Measurements from ENCODE around the gene TM6SF1. TPM values are rescaled to one million over a fixed set of nuclear protein-coding genes. Genes with fewer than 3 reads are reported as not detected.

Gene TM6SF1
- total and polyA plus RNA-seq, 2 of the 8 experiments (the other 6 are each of a cell fraction or from before 2014, with no cell fraction given), result 0.74 to 1.0 TPM

GRCh38 chr15:83166830-83167229 is 59.4 kb downstream of the TM6SF1 start:
- ChIA-PET CTCF (ENCODE audit: partially characterized antibody) (no interaction called here), POLR2A (ENCODE audit: partially characterized antibody) (interaction anchor here (1.3 kb wide), 1 partner anchor 22 kb away, joined by 3 read pairs; no protein-coding TSS in a partner anchor)
- H3K23me2 ChIP-seq (ENCODE audit: low read depth, low read length), result no peaks in the 10 kb centered on the region
- no peak overlapping the region for H2BK5ac ChIP-seq (ENCODE audit: low read depth, low read length)
- 81% methylated on average over 2 of the region's 2 CpGs; no CpG with 5 or more reads in 1 of the 2 experiments for WGBS, 2 experiments (ENCODE audit: extremely low coverage in 1 of 2, insufficient coverage in 1 of 2, insufficient read length in 1 of 2, insufficient replicate concordance in 2 of 2, low coverage in 1 of 2, low lambda C conversion rate in 2 of 2, missing lambda C conversion rate in 1 of 2)
- H3K36me3 ChIP-seq (ENCODE audit: control insufficient read depth in 2 of 4, insufficient read depth in 4 of 4, low read length in 3 of 4), result peaks cover 0 to 6% (median 3%) of the 10 kb centered on the region in 4 experiments; a peak in 5 of 8 replicates
- no peak overlapping the region for H3K56ac ChIP-seq (replicated peaks; ENCODE audit: insufficient read length, low read depth, low read length)
- H3K9ac ChIP-seq (replicated peaks in 1 of 4; ENCODE audit: extremely low read depth in 1 of 4, low read depth in 3 of 4, low read length in 3 of 4), result no peak overlapping the region
- H4K20me1 ChIP-seq (replicated peaks in 1 of 2; ENCODE audit: control insufficient read depth in 1 of 2, insufficient read depth in 2 of 2, low read length in 2 of 2), result peaks cover 6 to 14% of the 10 kb centered on the region in 2 experiments
- no peak overlapping the region for H4K91ac ChIP-seq (replicated peaks; ENCODE audit: insufficient read length, low read length)
- no peak overlapping the region for H2BK15ac ChIP-seq (ENCODE audit: low read length)
- no peak overlapping the region for H2BK20ac ChIP-seq (ENCODE audit: low read length)
- no peak for FAIRE-seq
- DNase-seq (ENCODE audit: low read depth in 1 of 2, low spot score in 2 of 2), result no peak
- H3K4me2 ChIP-seq (ENCODE audit: insufficient read depth in 1 of 2, low read depth in 2 of 2, low read length in 2 of 2), result no peak overlapping the region
- TF ChIP-seq SAP30 (IDR thresholded peaks at IDR 0.05; ENCODE audit: insufficient read depth, insufficient replicate concordance, low read length), result no peak
- TF ChIP-seq ASH2L (IDR thresholded peaks at IDR 0.05; ENCODE audit: low read length), result no peak
- TF ChIP-seq FOSL1 (IDR thresholded peaks at IDR 0.05; ENCODE audit: insufficient read depth, low read depth, low read length), result no peak
- TF ChIP-seq CHD1 (IDR thresholded peaks at IDR 0.05; ENCODE audit: low read depth, low read length), result no peak
- TF ChIP-seq TAF1 (IDR thresholded peaks at IDR 0.05; ENCODE audit: low read depth, low read length), result no peak
- no peak for TF ChIP-seq POLR2A (IDR thresholded peaks at IDR 0.05; ENCODE audit: control extremely low read depth in 1 of 2, low read depth in 2 of 2, low read length in 2 of 2)
- TF ChIP-seq SIN3A (conservative IDR thresholded peaks at IDR 0.05 in 1 of 2, IDR thresholded peaks at IDR 0.05 in 1 of 2; ENCODE audit: low read depth in 1 of 2, low read length in 2 of 2), result no peak
- no peak for TF ChIP-seq CREB1 (IDR thresholded peaks at IDR 0.05)
- no peak for TF ChIP-seq SIRT6 (IDR thresholded peaks at IDR 0.05; ENCODE audit: low read length)
- no peak for TF ChIP-seq EZH2 (IDR thresholded peaks at IDR 0.05; ENCODE audit: low read depth, low read length, severe bottlenecking)
- no peak for TF ChIP-seq RBBP5 (IDR thresholded peaks at IDR 0.05; ENCODE audit: borderline replicate concordance, low read depth, low read length)
- TF ChIP-seq TBP (IDR thresholded peaks at IDR 0.05; ENCODE audit: low read depth, low read length), result no peak
- no peak for TF ChIP-seq GABPA (IDR thresholded peaks at IDR 0.05; ENCODE audit: borderline replicate concordance, insufficient read depth, low read length)
- no peak for TF ChIP-seq CBX8 (IDR thresholded peaks at IDR 0.05; ENCODE audit: borderline replicate concordance, low read depth, low read length)
- TF ChIP-seq JUN (IDR thresholded peaks at IDR 0.05; ENCODE audit: low read depth, low read length), result no peak
- no peak overlapping the region for H2AK5ac ChIP-seq (ENCODE audit: low read depth, low read length)
- no peak overlapping the region for H4K8ac ChIP-seq (ENCODE audit: extremely low read depth, insufficient read depth, low read length)
- no peak overlapping the region for H2BK12ac ChIP-seq (ENCODE audit: low read depth, low read length)
- H3K18ac ChIP-seq (ENCODE audit: extremely low read depth, low read length), result no peak overlapping the region
- H2BK120ac ChIP-seq (replicated peaks; ENCODE audit: low read depth, low read length), result no peak overlapping the region
- H3K9me3 ChIP-seq (ENCODE audit: insufficient read depth in 2 of 2, low read depth in 1 of 2, low read length in 1 of 2), result no peaks in the 10 kb centered on the region
- H2AFZ ChIP-seq (ENCODE audit: low read length), result no peak overlapping the region
- H3K4ac ChIP-seq (replicated peaks; ENCODE audit: insufficient read length, low read depth, low read length), result no peak overlapping the region
- H3K4me3 ChIP-seq (ENCODE audit: extremely low read depth in 1 of 4, insufficient read depth in 2 of 4, low read depth in 3 of 4, low read length in 4 of 4), result no peak overlapping the region
- no peaks in the 10 kb centered on the region; a peak in 2 of 7 replicates for H3K4me1 ChIP-seq (replicated peaks in 1 of 4; ENCODE audit: control insufficient read depth in 3 of 4, insufficient read depth in 4 of 4, low read length in 3 of 4)
- H3K27me3 ChIP-seq (replicated peaks in 1 of 4; ENCODE audit: control insufficient read depth in 3 of 4, extremely low read depth in 1 of 4, insufficient read depth in 3 of 4, low read length in 3 of 4), result no peaks in the 10 kb centered on the region
- no peak overlapping the region for H3K27ac ChIP-seq (ENCODE audit: low read depth, low read length)
- H3K79me1 ChIP-seq (ENCODE audit: low read depth, low read length), result no peaks in the 10 kb centered on the region; the same call in 1 of the 2 replicates
- H3K79me2 ChIP-seq (ENCODE audit: control insufficient read depth in 1 of 2, insufficient read depth in 2 of 2, low read length in 2 of 2), result peaks cover 4 to 92% of the 10 kb centered on the region in 2 experiments; a peak in 3 of 4 replicates
- no peak overlapping the region for H3K23ac ChIP-seq (ENCODE audit: insufficient read length)
- no peak overlapping the region for H3K14ac ChIP-seq (ENCODE audit: insufficient read length)
- H4K5ac ChIP-seq (ENCODE audit: insufficient read length, low read depth, low read length), result no peak overlapping the region

All from H1 (cell line).